Gastrocnemius medialis (tissue), 4 donors: ENCODE results near the gene DENND6B. TPM values are rescaled to one million over a fixed set of nuclear protein-coding genes. Genes with fewer than 3 reads are reported as not detected.

Experiments
- ATAC-seq, 2 donors: fragments of 150-250 bp; one replicate each; pipeline ENCODE4 v1.9.1; 2016
- DNase-seq, 2 donors: peaks; one replicate each; pipeline ENCODE4 v3.0.0-alpha.2; 2019
- H3K27ac ChIP-seq, 4 donors: fragments of 200-600 bp; sonication (generic); 1 replicate in 1 of 4; 2 replicates in 3 of 4; pipeline ENCODE4 v1.5.1; 2016 to 2018; ENCODE audit warnings: mild to moderate bottlenecking in 2 of 4, moderate library complexity in 1 of 4
- H3K27me3 ChIP-seq, 3 donors: fragments of 200-600 bp; sonication (generic) in 2 of 3; 1 replicate in 1 of 3; 2 replicates in 2 of 3; pipeline versions ENCODE4 v1.5.1 to v1.6.0; 2016 to 2019; ENCODE audit warnings: mild to moderate bottlenecking in 1 of 3, moderate library complexity in 1 of 3
- H3K36me3 ChIP-seq, 2 donors: fragments of 200-600 bp; sonication (generic) in 1 of 2; one replicate each; pipeline ENCODE4 v1.5.1; 2017 to 2018
- H3K4me1 ChIP-seq, 2 donors: fragments of 200-600 bp; sonication (generic) in 1 of 2; one replicate each; pipeline ENCODE4 v1.5.1; 2016 to 2017; ENCODE audit warnings: mild to moderate bottlenecking in 2 of 2
- H3K4me3 ChIP-seq, 4 donors: fragments of 200-600 bp; sonication (generic) in 3 of 4; 1 replicate in 1 of 4; 2 replicates in 3 of 4; pipeline ENCODE4 v1.5.1; 2016 to 2019; ENCODE audit warnings: mild to moderate bottlenecking in 2 of 4
- H3K9me3 ChIP-seq, 3 donors: fragments of 200-600 bp; sonication (generic) in 2 of 3; 1 replicate in 1 of 3; 2 replicates in 2 of 3; pipeline ENCODE4 v1.5.1; 2016 to 2019
- POLR2A ChIP-seq, 2 donors: fragments of 450-650 bp; IDR thresholded peaks; one replicate each; pipeline ENCODE4 v1.6.1; 2017; ENCODE audit warnings: antibody characterized with exemption in 2 of 2, mild to moderate bottlenecking in 2 of 2, moderate library complexity in 2 of 2
- in situ Hi-C, 4 donors: fragments of 200-750 bp; cut with MboI; loops; one replicate each; pipeline versions ENCODE4 v1.15.0 to v1.8.0; 2017; ENCODE audit warnings: low sequenced_read_pairs in 4 of 4
- intact Hi-C: fragments of 100-400 bp; cut with DNase I; formaldehyde crosslinking; loops from one replicate; pipeline ENCODE4 v1.15.1; 2023; ENCODE audit warnings: low total_unique reads
- total RNA-seq, 4 donors: library from RNA; depleted of rRNA; stranded (reverse); fragments of >200 nt; gene quantifications; one replicate each; pipeline versions ENCODE4 v1.1.0 to v1.2.3, GENCODE V29; 2016
- TF ChIP-seq, protein P1 (sequence below), 5 experiments: fragments of 450-650 bp in 3 of 5; fragments of 200-600 bp in 2 of 5; sonication (generic) in 2 of 5; IDR thresholded peaks in 4 of 5; conservative IDR thresholded peaks in 1 of 5; 1 replicate in 4 of 5; 2 replicates in 1 of 5; pipeline ENCODE4 v1.5.1; 2016 to 2019; ENCODE audit warnings: antibody characterized with exemption in 5 of 5, mild to moderate bottlenecking in 3 of 5, moderate library complexity in 3 of 5

The DENND6B gene
- total RNA-seq, 4 donors from 2014 or later = 0.55 to 0.84 (median 0.68) TPM; not detected in 1

- Histone ChIP-seq H3K36me3 (no peaks in the 10 kb centered on the region), H3K9me3 (no peaks in the 10 kb centered on the region), H3K27me3 (no peaks in the 10 kb centered on the region), H3K4me3 (no peak overlapping the region), H3K27ac (no peak overlapping the region), H3K4me1 (no peaks in the 10 kb centered on the region)
- in situ Hi-C loops = loop anchor here in 3 of 4 donors (10.0 kb wide), 2 partner anchors 46 to 66 kb away; partner anchors contain the start of genes MAPK11 (in 2 of the 3) and HDAC10 (in 1 of the 3)
- TF ChIP-seq POLR2A (IDR thresholded peaks at IDR 0.05) = no peak
- TF ChIP-seq, protein P1, sequence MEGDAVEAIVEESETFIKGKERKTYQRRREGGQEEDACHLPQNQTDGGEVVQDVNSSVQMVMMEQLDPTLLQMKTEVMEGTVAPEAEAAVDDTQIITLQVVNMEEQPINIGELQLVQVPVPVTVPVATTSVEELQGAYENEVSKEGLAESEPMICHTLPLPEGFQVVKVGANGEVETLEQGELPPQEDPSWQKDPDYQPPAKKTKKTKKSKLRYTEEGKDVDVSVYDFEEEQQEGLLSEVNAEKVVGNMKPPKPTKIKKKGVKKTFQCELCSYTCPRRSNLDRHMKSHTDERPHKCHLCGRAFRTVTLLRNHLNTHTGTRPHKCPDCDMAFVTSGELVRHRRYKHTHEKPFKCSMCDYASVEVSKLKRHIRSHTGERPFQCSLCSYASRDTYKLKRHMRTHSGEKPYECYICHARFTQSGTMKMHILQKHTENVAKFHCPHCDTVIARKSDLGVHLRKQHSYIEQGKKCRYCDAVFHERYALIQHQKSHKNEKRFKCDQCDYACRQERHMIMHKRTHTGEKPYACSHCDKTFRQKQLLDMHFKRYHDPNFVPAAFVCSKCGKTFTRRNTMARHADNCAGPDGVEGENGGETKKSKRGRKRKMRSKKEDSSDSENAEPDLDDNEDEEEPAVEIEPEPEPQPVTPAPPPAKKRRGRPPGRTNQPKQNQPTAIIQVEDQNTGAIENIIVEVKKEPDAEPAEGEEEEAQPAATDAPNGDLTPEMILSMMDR (IDR thresholded peaks at IDR 0.05 in 4 of 5, conservative IDR thresholded peaks at IDR 0.05 in 1 of 5) = no peak
- ATAC-seq = no peak
- intact Hi-C loops = no loop called here
- no peak for DNase-seq
Measured at GRCh38 chr22:50320671-50321325, 6.0 kb downstream of the DENND6B start.

- intact Hi-C loops (no loop called here), in situ Hi-C loops (loop anchor here in 3 of 4 donors (10.0 kb wide), 2 partner anchors 45 to 65 kb away; partner anchors contain the start of genes MAPK11 (in 2 of the 3) and HDAC10 (in 1 of the 3))
- TF ChIP-seq, protein P1 (IDR thresholded peaks at IDR 0.05 in 4 of 5, conservative IDR thresholded peaks at IDR 0.05 in 1 of 5) = no peak
- no peak for TF ChIP-seq POLR2A (IDR thresholded peaks at IDR 0.05)
- Histone ChIP-seq H3K27me3 (no peaks in the 10 kb centered on the region), H3K4me3 (no peak overlapping the region), H3K27ac (no peak overlapping the region), H3K36me3 (no peaks in the 10 kb centered on the region), H3K4me1 (no peaks in the 10 kb centered on the region), H3K9me3 (no peaks in the 10 kb centered on the region)
- no peak for ATAC-seq
- DNase-seq = no peak
Measured at GRCh38 chr22:50320116-50320515, 6.7 kb downstream of the DENND6B start.

DNA sequence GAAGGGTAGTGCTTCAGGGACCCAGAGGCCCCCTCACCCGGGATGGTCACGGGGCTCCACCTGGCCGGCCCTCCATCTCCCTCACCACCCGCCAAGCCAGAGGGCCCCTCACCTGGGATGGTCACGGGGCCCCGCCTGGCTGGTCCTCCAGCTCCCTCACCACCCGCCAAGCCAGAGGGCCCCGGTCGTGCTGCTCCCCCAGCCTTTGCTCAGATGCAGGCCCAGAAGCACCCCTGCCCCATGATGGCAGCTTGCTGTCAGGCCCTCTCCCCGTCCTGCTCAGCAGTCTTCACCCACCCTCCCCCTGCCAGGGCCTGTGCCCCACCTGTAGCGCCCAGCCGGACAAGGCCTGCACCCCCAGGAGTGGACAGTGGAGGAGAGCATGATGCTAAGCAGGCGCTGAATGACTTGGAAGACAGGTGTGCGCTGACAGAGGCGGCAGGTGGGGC is 7.3 kb downstream of the DENND6B start:
- TF ChIP-seq POLR2A (IDR thresholded peaks at IDR 0.05) = no peak
- TF ChIP-seq, protein P1 (IDR thresholded peaks at IDR 0.05 in 4 of 5, conservative IDR thresholded peaks at IDR 0.05 in 1 of 5) = no peak
- no peaks in the 10 kb centered on the region for H3K9me3 ChIP-seq
- no peak overlapping the region for H3K4me3 ChIP-seq
- DNase-seq (no peak), ATAC-seq (no peak)
- H3K27ac ChIP-seq = no peak overlapping the region
- no peaks in the 10 kb centered on the region for H3K27me3 ChIP-seq
- in situ Hi-C loops (no loop called here), intact Hi-C loops (no loop called here)
- no peaks in the 10 kb centered on the region for H3K36me3 ChIP-seq
- no peaks in the 10 kb centered on the region for H3K4me1 ChIP-seq

GRCh38 chr22:50318698-50319411 is 8.0 kb downstream of the DENND6B start:
- Histone ChIP-seq H3K27me3 (no peaks in the 10 kb centered on the region), H3K9me3 (no peaks in the 10 kb centered on the region), H3K27ac (no peak overlapping the region), H3K36me3 (no peaks in the 10 kb centered on the region), H3K4me3 (no peak overlapping the region), H3K4me1 (no peaks in the 10 kb centered on the region)
- DNase-seq = no peak
- ATAC-seq = no peak
- in situ Hi-C loops (no loop called here), intact Hi-C loops (no loop called here)
- TF ChIP-seq POLR2A (IDR thresholded peaks at IDR 0.05) = no peak
- TF ChIP-seq, protein P1 (IDR thresholded peaks at IDR 0.05 in 4 of 5, conservative IDR thresholded peaks at IDR 0.05 in 1 of 5) = no peak
